Uterus (tissue), 4 donors: ENCODE measurements around the gene LIX1. TPM values are rescaled to one million over a fixed set of nuclear protein-coding genes. Genes with fewer than 3 reads are reported as not detected.

Source experiments
- DNase-seq, 2 donors: peaks; one replicate each; pipeline ENCODE4 v3.0.0-alpha.2; 2019 to 2020
- H3K27ac ChIP-seq, 2 donors: fragments of 200-600 bp; sonication (generic); 1 replicate in 1 of 2; 2 replicates in 1 of 2; pipeline ENCODE4 v1.5.1; 2016 to 2018
- H3K27me3 ChIP-seq, 2 donors: fragments of 200-600 bp; sonication (generic); one replicate each; pipeline ENCODE4 v1.5.1; 2018 to 2019; ENCODE audit warnings: control low read depth in 1 of 2
- H3K36me3 ChIP-seq, 2 donors: fragments of 200-600 bp; sonication (generic); one replicate each; pipeline ENCODE4 v1.5.1; 2019; ENCODE audit warnings: control low read depth in 1 of 2
- H3K4me1 ChIP-seq, 2 donors: fragments of 200-600 bp; sonication (generic); one replicate each; pipeline ENCODE4 v1.5.1; 2018 to 2019; ENCODE audit warnings: control low read depth in 1 of 2
- H3K4me3 ChIP-seq, 2 donors: fragments of 200-600 bp; sonication (generic); 1 replicate in 1 of 2; 2 replicates in 1 of 2; pipeline ENCODE4 v1.5.1; 2018 to 2019; ENCODE audit warnings: mild to moderate bottlenecking in 1 of 2
- H3K9me3 ChIP-seq, 2 donors: fragments of 200-600 bp; sonication (generic); one replicate each; pipeline ENCODE4 v1.5.1; 2019; ENCODE audit warnings: control low read depth in 1 of 2
- CTCF ChIP-seq, 4 experiments: fragments of 200-600 bp in 2 of 4; fragments of 450-650 bp in 2 of 4; sonication (generic) in 2 of 4; IDR thresholded peaks; one replicate each; pipeline ENCODE4 v1.5.1; 2016 to 2019; ENCODE audit warnings: antibody characterized with exemption in 4 of 4, mild to moderate bottlenecking in 2 of 4, moderate library complexity in 1 of 4
- POLR2A ChIP-seq, 2 donors: fragments of 450-650 bp; IDR thresholded peaks; one replicate each; pipeline ENCODE4 v1.6.1; 2016; ENCODE audit warnings: antibody characterized with exemption in 2 of 2, mild to moderate bottlenecking in 1 of 2, moderate library complexity in 1 of 2
- intact Hi-C: fragments of 100-400 bp; cut with DNase I; formaldehyde crosslinking; loops from one replicate; pipeline ENCODE4 v1.15.1; 2023; ENCODE audit warnings: low total_unique reads
- small RNA-seq: library from RNA; depleted of rRNA; stranded (forward); fragments of <200 nt; gene quantifications from one replicate; pipeline ENCODE3, GENCODE V24; 2016
- total RNA-seq, 4 donors: library from RNA; depleted of rRNA in 3 of 4; stranded (reverse); fragments of >200 nt in 3 of 4; gene quantifications; one replicate each; pipeline versions ENCODE4 v1.1.0 to v1.2.4, GENCODE V29; 2014 to 2023
- donor health status: DM: yes; HTN: yes; CAD: no.

LIX1 gene
- total RNA-seq, 4 donors from 2014 or later, result 3.9 TPM; not detected in 3

- Histone ChIP-seq H3K4me1 (no peaks in the 10 kb centered on the region), H3K27me3 (no peaks in the 10 kb centered on the region), H3K27ac (no peak overlapping the region), H3K9me3 (no peaks in the 10 kb centered on the region), H3K36me3 (no peaks in the 10 kb centered on the region), H3K4me3 (no peak overlapping the region)
- TF ChIP-seq CTCF (IDR thresholded peaks at IDR 0.05), result no peak
- DNase-seq, result no peak
- intact Hi-C loops, result no loop called here
Measured at GRCh38 chr5:97046270-97046982, 96.0 kb downstream of the LIX1 start.

GRCh38 chr5:97044052-97044451 lies 98.4 kb downstream of the LIX1 start:
- intact Hi-C loops, result no loop called here

GRCh38 chr5:97043511-97043910 lies 98.9 kb downstream of the LIX1 start:
- no peaks in the 10 kb centered on the region for H3K27me3 ChIP-seq
- intact Hi-C loops, result no loop called here
- H3K27ac ChIP-seq, result no peak overlapping the region
- H3K4me1 ChIP-seq, result no peaks in the 10 kb centered on the region
- H3K36me3 ChIP-seq, result no peaks in the 10 kb centered on the region
- H3K4me3 ChIP-seq, result no peak overlapping the region
- no peaks in the 10 kb centered on the region for H3K9me3 ChIP-seq
- no peak for DNase-seq
- TF ChIP-seq POLR2A (IDR thresholded peaks at IDR 0.05) (no peak), CTCF (IDR thresholded peaks at IDR 0.05) (no peak)

More at GRCh38 chr5:97044052-97044451, 98.4 kb downstream of the LIX1 start:
- Histone ChIP-seq H3K36me3 (no peaks in the 10 kb centered on the region), H3K27ac (no peak overlapping the region), H3K9me3 (no peaks in the 10 kb centered on the region), H3K27me3 (no peaks in the 10 kb centered on the region), H3K4me3 (no peak overlapping the region), H3K4me1 (no peaks in the 10 kb centered on the region)
- TF ChIP-seq POLR2A (IDR thresholded peaks at IDR 0.05), result no peak
- peak in 2 of 4 experiments; percentile 11 to 41 for TF ChIP-seq CTCF (IDR thresholded peaks at IDR 0.05)
- DNase-seq, result peak; percentile 19 to 20

GRCh38 chr5:97042996-97043395 lies 99.4 kb downstream of the LIX1 start:
- Histone ChIP-seq H3K4me1 (no peaks in the 10 kb centered on the region), H3K9me3 (no peaks in the 10 kb centered on the region), H3K27me3 (no peaks in the 10 kb centered on the region), H3K27ac (no peak overlapping the region), H3K36me3 (no peaks in the 10 kb centered on the region), H3K4me3 (no peak overlapping the region)
- TF ChIP-seq CTCF (IDR thresholded peaks at IDR 0.05) (no peak), POLR2A (IDR thresholded peaks at IDR 0.05) (no peak)
- intact Hi-C loops, result no loop called here
- no peak for DNase-seq

Small RNAs within 50 kb of the gene (small RNA-seq; reads per million reads assigned to genes)
- not detected for gene RNU1-73P

Other genes starting within 250 kb of the LIX1 start
- gene LNPEP, start 206.5 kb downstream of the LIX1 start, total RNA-seq, result 10 to 100 TPM; 32.5 to 93.9 (median 51.1) TPM
- 10 to 100 TPM in 3 of 4 donors, 1 to 10 TPM in 1; 7.7 to 51.9 (median 16.9) TPM for gene RIOK2, start 40.6 kb upstream of the LIX1 start, total RNA-seq